ENCODE results near the gene ENTPD7.

The ENTPD7 gene

DNA sequence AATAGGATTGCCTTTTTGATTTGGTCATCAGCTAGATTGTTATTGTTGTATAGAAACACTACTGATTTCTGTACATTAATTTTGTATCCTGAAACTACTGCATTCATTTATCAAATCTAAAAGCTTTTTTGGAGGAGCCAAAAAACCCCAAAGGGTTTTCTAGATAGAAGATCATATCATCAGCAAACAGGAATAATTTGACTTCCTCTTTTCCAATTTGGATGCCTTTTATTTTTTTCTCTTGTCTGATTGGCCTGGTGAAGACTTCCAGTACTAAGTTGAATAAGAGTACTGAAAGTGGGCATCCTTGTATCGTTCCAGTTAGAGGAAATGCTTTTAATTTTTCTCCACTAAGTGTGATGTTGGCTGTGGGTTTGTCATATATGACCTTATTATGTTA lies 10.6 kb upstream of the ENTPD7 start:
- no peak overlapping the region for H3K27ac ChIP-seq
- TF ChIP-seq, protein P1, sequence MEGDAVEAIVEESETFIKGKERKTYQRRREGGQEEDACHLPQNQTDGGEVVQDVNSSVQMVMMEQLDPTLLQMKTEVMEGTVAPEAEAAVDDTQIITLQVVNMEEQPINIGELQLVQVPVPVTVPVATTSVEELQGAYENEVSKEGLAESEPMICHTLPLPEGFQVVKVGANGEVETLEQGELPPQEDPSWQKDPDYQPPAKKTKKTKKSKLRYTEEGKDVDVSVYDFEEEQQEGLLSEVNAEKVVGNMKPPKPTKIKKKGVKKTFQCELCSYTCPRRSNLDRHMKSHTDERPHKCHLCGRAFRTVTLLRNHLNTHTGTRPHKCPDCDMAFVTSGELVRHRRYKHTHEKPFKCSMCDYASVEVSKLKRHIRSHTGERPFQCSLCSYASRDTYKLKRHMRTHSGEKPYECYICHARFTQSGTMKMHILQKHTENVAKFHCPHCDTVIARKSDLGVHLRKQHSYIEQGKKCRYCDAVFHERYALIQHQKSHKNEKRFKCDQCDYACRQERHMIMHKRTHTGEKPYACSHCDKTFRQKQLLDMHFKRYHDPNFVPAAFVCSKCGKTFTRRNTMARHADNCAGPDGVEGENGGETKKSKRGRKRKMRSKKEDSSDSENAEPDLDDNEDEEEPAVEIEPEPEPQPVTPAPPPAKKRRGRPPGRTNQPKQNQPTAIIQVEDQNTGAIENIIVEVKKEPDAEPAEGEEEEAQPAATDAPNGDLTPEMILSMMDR (conservative IDR thresholded peaks at IDR 0.05), result no peak
- no peak for TF ChIP-seq ZFX (IDR thresholded peaks at IDR 0.05)

DNA sequence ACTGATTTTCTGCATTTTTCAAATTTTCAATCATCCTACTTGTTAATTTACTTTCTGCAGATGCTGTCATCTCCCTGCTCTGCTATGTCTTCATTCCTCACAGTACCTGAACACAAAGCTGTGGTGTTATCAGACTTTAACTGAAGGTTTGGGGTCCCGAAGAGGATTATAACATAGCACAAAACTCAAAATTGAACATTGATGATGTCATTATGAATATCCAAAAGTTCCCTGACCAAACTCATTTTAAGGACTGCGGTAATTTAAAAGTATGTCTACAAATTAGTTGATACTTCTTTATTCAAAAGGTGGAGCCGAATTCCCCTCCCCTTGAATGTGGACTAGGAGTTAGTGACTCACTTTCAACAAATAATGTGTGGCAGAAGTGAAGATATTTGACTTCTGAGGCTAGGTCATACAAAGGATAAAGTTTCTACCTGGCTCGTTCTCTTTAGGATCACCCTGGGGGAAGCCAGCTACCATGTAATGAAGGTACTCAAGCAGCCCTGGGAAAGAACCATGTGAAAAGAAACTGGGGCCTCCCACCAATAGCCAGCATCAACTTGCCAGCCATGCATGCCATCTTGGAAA lies 6.4 kb upstream of the ENTPD7 start:
- no peak for TF ChIP-seq ZFX (IDR thresholded peaks at IDR 0.05)
- TF ChIP-seq, protein P1 (conservative IDR thresholded peaks at IDR 0.05), result no peak
- H3K27ac ChIP-seq, result no peak overlapping the region

DNA sequence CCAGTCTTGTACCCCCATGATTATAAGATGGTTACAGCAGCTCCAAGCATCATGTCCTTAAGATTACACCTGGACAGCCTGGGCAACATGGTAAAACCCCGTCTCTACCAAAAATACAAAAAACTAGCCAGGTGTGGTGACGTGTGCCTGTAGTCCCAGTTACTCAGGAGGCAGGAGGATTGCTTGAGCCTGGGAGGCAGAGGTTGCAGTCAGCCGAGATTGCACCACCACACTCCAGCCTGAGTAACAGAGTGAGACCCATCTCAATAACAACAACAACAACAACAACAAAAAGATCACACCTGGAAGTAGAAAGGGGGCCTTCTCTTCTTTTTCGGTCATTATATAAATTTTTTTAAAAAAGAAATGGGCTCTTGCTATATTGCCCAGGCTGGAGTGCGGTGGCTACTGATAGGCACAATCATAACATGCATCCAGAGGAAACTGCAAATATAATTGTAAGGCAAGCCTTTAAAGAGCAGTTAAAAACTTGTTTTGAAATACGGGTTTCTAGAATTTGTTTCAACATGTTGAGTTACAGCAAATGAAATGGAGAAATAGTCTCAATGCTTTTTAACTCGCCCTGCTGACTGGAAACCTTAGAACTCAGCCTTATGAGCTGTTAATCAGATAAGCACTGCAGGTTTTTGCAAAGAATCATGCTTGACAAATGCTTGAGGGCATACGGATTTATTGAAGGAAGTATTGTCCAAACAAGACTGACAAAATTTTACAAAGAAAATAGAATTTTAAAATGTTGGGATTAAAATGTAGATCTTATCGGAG lies 4.7 kb upstream of the ENTPD7 start:
- TF ChIP-seq, protein P1 (conservative IDR thresholded peaks at IDR 0.05), result no peak
- TF ChIP-seq ZFX (IDR thresholded peaks at IDR 0.05), result no peak

DNA sequence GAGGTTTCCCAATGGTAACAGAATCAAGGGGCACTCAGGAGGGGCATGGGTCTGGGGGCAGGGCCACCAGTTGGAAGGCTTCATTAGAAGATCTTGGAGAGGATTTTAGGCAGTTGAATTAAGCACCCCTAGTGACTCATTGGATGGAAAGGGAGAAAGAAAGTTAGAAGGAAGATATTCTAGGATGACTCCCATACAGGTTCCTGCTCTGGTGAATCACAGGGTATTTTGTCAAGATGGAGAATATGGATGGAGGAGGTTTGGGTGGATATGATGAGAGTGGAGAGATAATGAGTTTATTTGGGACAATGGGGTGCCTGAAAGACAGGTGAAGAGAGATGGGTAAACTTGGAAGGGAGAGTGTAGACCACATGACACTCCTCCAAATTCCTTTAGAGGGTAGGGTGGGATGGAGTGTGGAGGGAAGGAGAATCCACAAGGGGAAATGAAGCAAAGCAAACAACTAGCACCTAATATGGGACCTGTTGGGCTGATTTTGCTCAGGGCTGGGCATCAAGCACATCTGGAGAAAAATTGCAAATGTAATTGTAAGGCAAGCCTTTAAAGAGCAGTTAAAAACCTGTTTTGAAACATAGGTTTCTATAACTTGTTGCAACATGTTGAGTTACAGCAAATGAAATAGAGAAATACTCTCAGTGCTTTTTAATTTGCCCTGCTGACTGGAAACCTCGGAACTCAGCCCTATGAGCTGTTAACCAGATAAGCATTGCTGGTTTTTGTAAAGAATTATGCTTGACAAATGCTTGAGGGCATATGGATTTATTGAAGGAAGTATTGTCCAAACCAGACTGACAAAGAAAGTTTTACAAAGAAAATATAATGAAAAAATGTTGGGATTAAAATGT lies 2.9 kb upstream of the ENTPD7 start:
- no peak for TF ChIP-seq ZFX (IDR thresholded peaks at IDR 0.05)
- TF ChIP-seq, protein P1 (conservative IDR thresholded peaks at IDR 0.05), result no peak
- no peak overlapping the region for H3K27ac ChIP-seq

More for the DNA sequence above, 4.7 kb upstream of the ENTPD7 start:
- H3K27ac ChIP-seq, result no peak overlapping the region

DNA sequence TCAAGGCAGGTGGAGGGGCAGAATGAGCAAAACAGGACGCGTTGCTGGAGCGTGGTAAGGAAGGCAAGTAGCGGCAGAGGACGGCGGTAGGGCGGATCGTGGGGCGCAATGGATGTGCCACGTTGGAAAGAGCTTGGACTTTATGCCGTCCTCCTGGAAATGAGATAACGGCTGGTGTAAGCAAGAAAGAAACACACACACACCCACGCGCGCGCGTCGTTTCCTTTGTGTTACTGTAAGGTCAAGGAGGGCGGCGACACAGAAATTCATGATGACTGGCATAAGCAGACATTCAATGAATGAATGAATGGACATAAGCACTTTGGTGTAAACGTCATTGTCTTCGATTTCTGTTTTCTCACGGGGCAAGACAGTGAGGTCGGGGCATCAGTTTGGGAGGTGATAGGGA lies 683 bp upstream of the ENTPD7 start:
- no peak for TF ChIP-seq ZFX (IDR thresholded peaks at IDR 0.05)
- TF ChIP-seq, protein P1 (conservative IDR thresholded peaks at IDR 0.05), result no peak
- peak overlapping the region; percentile 79 for H3K27ac ChIP-seq

DNA sequence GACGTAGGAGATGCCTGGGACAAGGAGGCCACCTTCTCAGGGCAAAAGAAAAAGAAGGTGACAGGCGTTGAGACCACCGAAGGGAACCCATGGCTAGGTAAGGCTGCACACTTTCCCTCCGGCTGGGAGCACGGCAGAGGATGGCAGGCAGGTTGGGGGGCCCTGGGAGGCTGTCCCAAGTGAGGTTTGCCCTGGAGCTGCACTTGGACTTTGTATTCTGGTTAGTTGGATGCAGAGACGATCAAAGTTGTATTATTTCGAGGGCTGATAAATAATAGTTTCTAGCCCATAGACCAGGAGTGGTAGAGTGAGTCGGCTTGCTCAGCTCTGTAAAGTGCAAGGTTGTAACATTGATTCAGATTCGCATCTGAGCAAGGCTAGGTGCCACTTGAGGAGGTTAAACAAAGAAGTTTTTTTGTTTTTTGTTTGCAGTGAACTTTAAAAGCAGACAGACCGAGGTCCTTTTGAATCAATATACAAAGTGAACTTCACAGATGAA lies 608 bp downstream of the ENTPD7 start:
- no peak for TF ChIP-seq ZFX (IDR thresholded peaks at IDR 0.05)
- TF ChIP-seq, protein P1 (conservative IDR thresholded peaks at IDR 0.05), result no peak
- H3K27ac ChIP-seq, result peak overlapping the region; percentile 79

Data from C4-2B (cell line).